Endodermal cell (in vitro differentiated cells): Measurements from ENCODE around the gene PRKG2. TPM values are rescaled to one million over a fixed set of nuclear protein-coding genes. Genes with fewer than 3 reads are reported as not detected.

Experiments used
- DNase-seq: peaks from one replicate; pipeline ENCODE4 v3.0.0-alpha.2; 2017
- H3K27ac ChIP-seq: 2 replicates; pipeline ENCODE4 v1.5.1; 2013; ENCODE audit warnings: mild to moderate bottlenecking, low read depth, low read length, moderate library complexity
- H3K27me3 ChIP-seq: 2 replicates; pipeline ENCODE4 v1.6.1; 2013; ENCODE audit warnings: mild to moderate bottlenecking, low read length, moderate library complexity; ENCODE audit not compliant: insufficient read depth, control insufficient read depth, poor library complexity, severe bottlenecking
- H3K36me3 ChIP-seq: 2 replicates; pipeline ENCODE4 v1.7.0; 2013; ENCODE audit warnings: mild to moderate bottlenecking, low read length, moderate library complexity; ENCODE audit not compliant: control insufficient read depth, insufficient read depth
- H3K4me1 ChIP-seq: one replicate; pipeline ENCODE4 v1.7.0; 2013; ENCODE audit warnings: low read length; ENCODE audit not compliant: control insufficient read depth, insufficient read depth
- H3K4me3 ChIP-seq: 2 replicates; pipeline ENCODE4 v1.5.1; 2013; ENCODE audit warnings: mild to moderate bottlenecking, low read length, moderate library complexity
- H3K9ac ChIP-seq: 2 replicates; pipeline ENCODE4 v1.6.1; 2013; ENCODE audit warnings: mild to moderate bottlenecking, low read length, moderate library complexity; ENCODE audit not compliant: poor library complexity, severe bottlenecking; ENCODE audit errors: extremely low read depth
- H3K9me3 ChIP-seq: 2 replicates; pipeline ENCODE4 v1.6.1; 2013; ENCODE audit warnings: mild to moderate bottlenecking, low read length, moderate library complexity; ENCODE audit not compliant: control insufficient read depth
- H3K27ac Mint-ChIP-seq: 2 replicates; pipeline ENCODE4 v1.8.0; 2020; ENCODE audit warnings: mixed read lengths
- H3K27me3 Mint-ChIP-seq: 2 replicates; pipeline ENCODE4 v1.8.0; 2021; ENCODE audit warnings: mild to moderate bottlenecking, mixed read lengths; ENCODE audit not compliant: insufficient read depth
- H3K36me3 Mint-ChIP-seq: 2 replicates; pipeline ENCODE4 v1.8.0; 2020; ENCODE audit warnings: low read depth, mixed read lengths
- H3K4me1 Mint-ChIP-seq: 2 replicates; pipeline ENCODE4 v1.8.0; 2020; ENCODE audit warnings: mixed read lengths
- H3K4me3 Mint-ChIP-seq: 2 replicates; pipeline ENCODE4 v1.8.0; 2020; ENCODE audit warnings: mild to moderate bottlenecking, moderate library complexity, mixed read lengths
- H3K9me3 Mint-ChIP-seq: 2 replicates; pipeline ENCODE4 v1.8.0; 2020; ENCODE audit warnings: mild to moderate bottlenecking, mixed read lengths
- CTCF ChIP-seq: fragments of 200-600 bp; sonication (generic); conservative IDR thresholded peaks from 2 replicates; pipeline ENCODE4 v1.5.0; 2021; ENCODE audit warnings: antibody characterized with exemption, mild to moderate bottlenecking
- WGBS, 2 experiments: methylation state at CpG; one replicate each; pipeline versions ENCODE4 v1.1.5 to v1.1.7; 2013; ENCODE audit warnings: missing lambda C conversion rate in 2 of 2, mixed read lengths in 1 of 2; ENCODE audit not compliant: insufficient coverage in 1 of 2, insufficient read length in 1 of 2; 5-methylcytosine and 5-hydroxymethylcytosine counted together
- total RNA-seq, 2 donors: library from RNA; stranded (reverse); fragmentation: NEBNext Ultra II Directional in 1 of 2; extraction: Animal tissue kit (Norgen Biotek cat#: 25700) in 1 of 2; gene quantifications; 2 replicates in 1 of 2; 3 replicates in 1 of 2; pipeline ENCODE4 v1.2.1, GENCODE V29; 2021

Gene PRKG2
- total RNA-seq, 2 donors from 2014 or later: 1.3 to 2.4 TPM

- H3K27ac Mint-ChIP-seq: no peak overlapping the region
- no peak overlapping the region for H3K4me3 Mint-ChIP-seq
- H3K27me3 Mint-ChIP-seq: peaks cover 11% of the 10 kb centered on the region
- H3K4me1 Mint-ChIP-seq: no peaks in the 10 kb centered on the region
- no peaks in the 10 kb centered on the region for H3K36me3 Mint-ChIP-seq
- Histone ChIP-seq H3K9ac (no peak overlapping the region), H3K4me3 (no peak overlapping the region), H3K27me3 (no peaks in the 10 kb centered on the region), H3K36me3 (no peaks in the 10 kb centered on the region), H3K9me3 (no peaks in the 10 kb centered on the region), H3K27ac (no peak overlapping the region), H3K4me1 (no peaks in the 10 kb centered on the region)
- 92 to 94% methylated on average over 3 of the region's 3 CpGs for WGBS, 2 experiments
- no peak for TF ChIP-seq CTCF
- H3K9me3 Mint-ChIP-seq: peaks cover 4% of the 10 kb centered on the region
- no peak for DNase-seq
These were observed 35.7 kb downstream of the PRKG2 start for GRCh38 chr4:81179326-81179725.

- Histone ChIP-seq H3K4me1 (no peaks in the 10 kb centered on the region), H3K9ac (no peak overlapping the region), H3K4me3 (no peak overlapping the region), H3K9me3 (no peaks in the 10 kb centered on the region), H3K27ac (no peak overlapping the region), H3K27me3 (no peaks in the 10 kb centered on the region), H3K36me3 (no peaks in the 10 kb centered on the region)
- no peaks in the 10 kb centered on the region for H3K4me1 Mint-ChIP-seq
- no peak for TF ChIP-seq CTCF
- no peaks in the 10 kb centered on the region for H3K36me3 Mint-ChIP-seq
- 75 to 86% methylated on average over 1 of the region's 1 CpG for WGBS, 2 experiments
- H3K27me3 Mint-ChIP-seq: peaks cover 37% of the 10 kb centered on the region
- no peak overlapping the region for H3K27ac Mint-ChIP-seq
- peaks cover 2% of the 10 kb centered on the region for H3K9me3 Mint-ChIP-seq
- DNase-seq: no peak
- H3K4me3 Mint-ChIP-seq: no peak overlapping the region
These were observed 41.8 kb downstream of the PRKG2 start for GRCh38 chr4:81173213-81173612.

- no peaks in the 10 kb centered on the region for H3K36me3 ChIP-seq
- H3K4me3 ChIP-seq: no peak overlapping the region
- no peak overlapping the region for H3K9ac ChIP-seq
- H3K9me3 ChIP-seq: no peaks in the 10 kb centered on the region
- Mint-ChIP-seq H3K9me3 (no peaks in the 10 kb centered on the region), H3K4me1 (peaks cover 11% of the 10 kb centered on the region), H3K4me3 (no peak overlapping the region), H3K27ac (no peak overlapping the region), H3K36me3 (no peaks in the 10 kb centered on the region), H3K27me3 (peaks cover 23% of the 10 kb centered on the region)
- no peak for DNase-seq
- WGBS, 2 experiments: 83 to 89% methylated on average over 4 to 5 of the region's 5 CpGs
- no peaks in the 10 kb centered on the region for H3K4me1 ChIP-seq
- peak overlapping the region; percentile 47 for H3K27ac ChIP-seq
- no peak for TF ChIP-seq CTCF
- H3K27me3 ChIP-seq: no peaks in the 10 kb centered on the region
These were observed 48.4 kb downstream of the PRKG2 start for GRCh38 chr4:81166458-81167160.
